A549 (cell line): ENCODE measurements around the gene PTGER3. TPM values are rescaled to one million over a fixed set of nuclear protein-coding genes. Genes with fewer than 3 reads are reported as not detected.

Experiments used
- ATAC-seq, 2 experiments: fragments of 200-7000 bp in 1 of 2; fragments of >200 bp in 1 of 2; cut with Nextera tagmentation in 1 of 2; cut with Tn5 transposase in 1 of 2; 3 replicates each; pipeline versions ENCODE4 v1.8.0 to v1.9.1; 2018 to 2020; ENCODE audit warnings: mild to moderate bottlenecking in 1 of 2, moderate library complexity in 1 of 2
- CTCF ChIA-PET: fragments of 300-600 bp; sonication (Branson Sonifier 250); formaldehyde crosslinking; extraction: SDS; loops from one replicate; lab custom pipeline; 2021; ENCODE audit warnings: antibody characterized with exemption, inconsistent platforms; lab: Yijun Ruan, JAX
- POLR2A ChIA-PET: fragments of 350-600 bp; formaldehyde crosslinking; extraction: SDS; loops from one replicate; lab custom pipeline; 2021; ENCODE audit warnings: antibody characterized with exemption, inconsistent platforms; lab: Yijun Ruan, JAX
- DNase-seq, 2 experiments: peaks; one replicate each; pipeline versions ENCODE4 v3.0.0 to v3.0.0-alpha.2; 2011 to 2016; ENCODE audit warnings: low read depth in 1 of 2, low spot score in 1 of 2
- FAIRE-seq: peaks from 2 replicates; lab custom pipeline; 2011; peaks lifted over from hg19 to GRCh38; lab: Jason Lieb, UNC
- H3K27ac ChIP-seq, 2 experiments: fragments of >200 bp; sonication (Bioruptor Twin); formaldehyde crosslinking; 3 replicates each; pipeline ENCODE4 v1.5.1; 2016 to 2017
- H3K4me1 ChIP-seq: fragments of >200 bp; sonication (Bioruptor Twin); formaldehyde crosslinking; 3 replicates; pipeline ENCODE4 v1.6.1; 2016
- H3K4me2 ChIP-seq: fragments of >200 bp; sonication (Bioruptor Twin); formaldehyde crosslinking; 3 replicates; pipeline ENCODE4 v1.6.1; 2016
- H3K4me3 ChIP-seq: fragments of >200 bp; sonication (Bioruptor Twin); formaldehyde crosslinking; 3 replicates; pipeline ENCODE4 v1.5.1; 2016
- H3K9me3 ChIP-seq: fragments of >200 bp; sonication (Bioruptor Twin); formaldehyde crosslinking; 3 replicates; pipeline ENCODE4 v1.6.1; 2016
- ATOH8 ChIP-seq: fragments of 250-450 bp; sonication (Bioruptor Pico); IDR thresholded peaks from 2 replicates; pipeline ENCODE4 v1.5.0; 2020; ENCODE audit warnings: low read depth, mild to moderate bottlenecking, moderate library complexity
- CBX8 ChIP-seq: fragments of 200-600 bp; sonication (generic); IDR thresholded peaks from 2 replicates; pipeline ENCODE4 v1.6.1; 2016
- CTCF ChIP-seq: fragments of >200 bp; sonication (Bioruptor Twin); formaldehyde crosslinking; IDR thresholded peaks from 3 replicates; pipeline ENCODE4 v1.5.1; 2016
- EHF ChIP-seq: fragments of 250-450 bp; sonication (Bioruptor Pico); IDR thresholded peaks from 2 replicates; pipeline ENCODE4 v1.5.0; 2020; ENCODE audit warnings: mild to moderate bottlenecking
- FOSB ChIP-seq: fragments of 250-450 bp; sonication (Bioruptor Pico); IDR thresholded peaks from 2 replicates; pipeline ENCODE4 v1.5.0; 2020; ENCODE audit warnings: mild to moderate bottlenecking, moderate library complexity
- FOSL2 ChIP-seq, 2 experiments: fragments of 450-650 bp in 1 of 2; fragments of >200 bp in 1 of 2; sonication (Bioruptor Twin) in 1 of 2; formaldehyde crosslinking; IDR thresholded peaks; 2 replicates each; pipeline versions ENCODE4 v1.5.0 to v1.6.1; 2016 to 2020; ENCODE audit warnings: mild to moderate bottlenecking in 1 of 2, moderate library complexity in 1 of 2
- FOXS1 ChIP-seq: fragments of 250-450 bp; sonication (Bioruptor Pico); IDR thresholded peaks from 2 replicates; pipeline ENCODE4 v1.5.0; 2020; ENCODE audit warnings: mild to moderate bottlenecking, moderate library complexity
- HMGXB4 ChIP-seq: fragments of 250-450 bp; sonication (Bioruptor Pico); IDR thresholded peaks from 2 replicates; pipeline ENCODE4 v1.5.0; 2021; ENCODE audit warnings: mild to moderate bottlenecking, moderate library complexity, borderline replicate concordance
- HOXA7 ChIP-seq: fragments of 250-450 bp; sonication (Bioruptor Pico); IDR thresholded peaks from 2 replicates; pipeline ENCODE4 v1.5.0; 2020; ENCODE audit warnings: mild to moderate bottlenecking, moderate library complexity
- MAFK ChIP-seq: fragments of 450-650 bp; IDR thresholded peaks from 2 replicates; pipeline ENCODE4 v1.6.1; 2014; ENCODE audit not compliant: partially characterized antibody
- MAX ChIP-seq: IDR thresholded peaks from 2 replicates; pipeline ENCODE4 v1.6.1; 2012
- MYC ChIP-seq: IDR thresholded peaks from 2 replicates; pipeline ENCODE4 v1.6.1; 2012; ENCODE audit warnings: mild to moderate bottlenecking, inconsistent platforms, low read length, improper control_type of control experiment, borderline replicate concordance
- POLR2AphosphoS2 ChIP-seq: conservative IDR thresholded peaks from 2 replicates; pipeline ENCODE4 v1.6.1; 2012; ENCODE audit warnings: low read length, improper control_type of control experiment, inconsistent platforms
- RCOR1 ChIP-seq: fragments of 150-350 bp; IDR thresholded peaks from 2 replicates; pipeline ENCODE4 v1.6.1; 2014; ENCODE audit warnings: antibody characterized with exemption, low read length, low read depth
- RNF2 ChIP-seq: fragments of 200-600 bp; sonication (generic); IDR thresholded peaks from 2 replicates; pipeline ENCODE4 v1.6.1; 2016; ENCODE audit warnings: low read depth, mild to moderate bottlenecking, antibody characterized with exemption, moderate library complexity, borderline replicate concordance
- SMC3 ChIP-seq: fragments of >200 bp; sonication (Bioruptor Twin); formaldehyde crosslinking; IDR thresholded peaks from 3 replicates; pipeline ENCODE4 v1.6.1; 2018; ENCODE audit warnings: inconsistent platforms
- TP53 ChIP-seq: fragments of 250-450 bp; sonication (Bioruptor Pico); IDR thresholded peaks from 2 replicates; pipeline ENCODE4 v1.5.0; 2021; ENCODE audit warnings: mild to moderate bottlenecking, moderate library complexity
- WGBS: methylation state at CpG from one replicate; pipeline ENCODE4 v1.1.6; 2017; ENCODE audit errors: missing lambda C conversion rate; 5-methylcytosine and 5-hydroxymethylcytosine counted together
- polyA plus RNA-seq, 4 experiments: library from polyadenylated mRNA; depleted of rRNA in 3 of 4; stranded (reverse); fragments of >200 nt; fragmentation: RNase III in 1 of 4; extraction: RNeasy Plus Mini Kit Qiagen cat#74134 plus additional on column Dnase treatment in 1 of 4; gene quantifications; 2 replicates in 3 of 4; 3 replicates in 1 of 4; pipeline ENCODE4 v1.2.3, GENCODE V29; 2011 to 2017

PTGER3 gene
- polyA plus RNA-seq, 2 of the 4 experiments (the other 2 are of a cell fraction), result not detected

GRCh38 chr1:71087060-71087459 is 39.4 kb upstream of the PTGER3 start:
- DNase-seq (no peak), ATAC-seq (no peak), FAIRE-seq (no peak)
- no peak overlapping the region for H3K27ac ChIP-seq
- ChIA-PET POLR2A (no interaction called here), CTCF (no interaction called here)
- H3K4me2 ChIP-seq, result no peak overlapping the region
- peaks cover under 1% of the 10 kb centered on the region; the same call in 1 of the 3 replicates for H3K9me3 ChIP-seq
- H3K4me1 ChIP-seq, result peaks cover 5% of the 10 kb centered on the region; the same call in 1 of the 3 replicates
- H3K4me3 ChIP-seq, result no peak overlapping the region
- TF ChIP-seq CTCF, result no peak
- no peak for TF ChIP-seq TP53
- no peak for TF ChIP-seq RNF2
- TF ChIP-seq FOXS1 (CRISPR knock-in tag), result no peak
- no peak for TF ChIP-seq SMC3
- TF ChIP-seq HOXA7 (CRISPR knock-in tag), result no peak
- TF ChIP-seq POLR2AphosphoS2, result no peak

GRCh38 chr1:71086331-71086730 is 38.7 kb upstream of the PTGER3 start:
- H3K4me3 ChIP-seq, result no peak overlapping the region
- WGBS, result 8% methylated on average over 1 of the region's 1 CpG
- POLR2A ChIA-PET, result no interaction called here
- TF ChIP-seq MAFK, result peak; percentile 56
- TF ChIP-seq FOXS1 (CRISPR knock-in tag), result no peak
- peaks cover 5% of the 10 kb centered on the region; the same call in 1 of the 3 replicates for H3K4me1 ChIP-seq
- ATAC-seq (no peak), FAIRE-seq (no peak), DNase-seq (no peak)
- H3K9me3 ChIP-seq, result peaks cover 6% of the 10 kb centered on the region; the same call in 2 of the 3 replicates
- CTCF ChIA-PET, result no interaction called here
- no peak overlapping the region for H3K27ac ChIP-seq
- H3K4me2 ChIP-seq, result no peak overlapping the region

GRCh38 chr1:71083271-71083670 is 35.7 kb upstream of the PTGER3 start:
- WGBS, result 17% methylated on average over 2 of the region's 2 CpGs
- TF ChIP-seq FOSB (CRISPR knock-in tag), result no peak
- no peak for TF ChIP-seq FOSL2 (IDR thresholded peaks at IDR 0.05)
- TF ChIP-seq FOSL2 (CRISPR knock-in tag; IDR thresholded peaks at IDR 0.05), result no peak
- TF ChIP-seq ATOH8, result no peak
- TF ChIP-seq MAX, result no peak
- no peak for TF ChIP-seq CBX8
- TF ChIP-seq MYC, result no peak
- TF ChIP-seq HMGXB4, result no peak
- TF ChIP-seq RCOR1, result no peak
- no peak for TF ChIP-seq EHF (CRISPR knock-in tag)
- ChIA-PET CTCF (no interaction called here), POLR2A (no interaction called here)
- Histone ChIP-seq H3K4me1 (peaks cover 13% of the 10 kb centered on the region; the same call in 2 of the 3 replicates), H3K9me3 (peaks cover 6% of the 10 kb centered on the region; the same call in 2 of the 3 replicates), H3K27ac (no peak overlapping the region), H3K4me3 (no peak overlapping the region), H3K4me2 (no peak overlapping the region)
- DNase-seq, result no peak
- no peak for ATAC-seq
- no peak for FAIRE-seq
